Right ventricle myocardium superior (tissue), 1 donor: Measurements from ENCODE around the gene KCTD5. TPM values are rescaled to one million over a fixed set of nuclear protein-coding genes. Genes with fewer than 3 reads are reported as not detected.

Source experiments
- ATAC-seq: fragments of 200-7000 bp; cut with Tn5 transposase; one replicate; pipeline ENCODE4 v1.9.1; 2020; ENCODE audit warnings: mild to moderate bottlenecking; ENCODE audit not compliant: poor library complexity
- DNase-seq: peaks from one replicate; pipeline ENCODE4 v3.0.0-alpha.2; 2020
- intact Hi-C: fragments of 100-400 bp; cut with DNase I; formaldehyde crosslinking; loops from one replicate; pipeline ENCODE4 v1.11.2; 2022
- total RNA-seq: library from RNA; stranded (reverse); fragmentation: NEBNext Ultra II Directional; extraction: Animal tissue kit (Norgen Biotek cat#: 25700); gene quantifications from one replicate; pipeline ENCODE4 v1.2.1, GENCODE V29; 2021
- donor health status: DM: no; HTN: yes; CAD: no; lungs with severe emphysema.

KCTD5 gene
- total RNA-seq, 1 donor from 2014 or later = 9.8 TPM

DNA sequence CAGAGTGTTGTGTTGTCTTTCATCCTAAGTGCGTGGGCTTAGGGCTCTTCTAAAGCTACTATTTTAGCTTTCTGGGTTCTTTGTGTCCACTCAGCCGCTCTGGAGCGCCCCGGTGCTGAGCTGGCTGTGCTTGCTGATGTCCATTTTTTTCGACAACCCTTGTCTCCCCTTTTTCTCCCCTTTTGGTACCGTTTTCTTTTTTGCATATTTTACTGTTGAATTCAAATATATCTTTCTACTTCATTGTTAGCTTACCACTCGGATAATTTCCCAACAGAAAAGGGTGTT is 71.4 kb downstream of the KCTD5 start:
- ATAC-seq = no peak
- peak; percentile 22 for DNase-seq
- intact Hi-C loops = no loop called here

DNA sequence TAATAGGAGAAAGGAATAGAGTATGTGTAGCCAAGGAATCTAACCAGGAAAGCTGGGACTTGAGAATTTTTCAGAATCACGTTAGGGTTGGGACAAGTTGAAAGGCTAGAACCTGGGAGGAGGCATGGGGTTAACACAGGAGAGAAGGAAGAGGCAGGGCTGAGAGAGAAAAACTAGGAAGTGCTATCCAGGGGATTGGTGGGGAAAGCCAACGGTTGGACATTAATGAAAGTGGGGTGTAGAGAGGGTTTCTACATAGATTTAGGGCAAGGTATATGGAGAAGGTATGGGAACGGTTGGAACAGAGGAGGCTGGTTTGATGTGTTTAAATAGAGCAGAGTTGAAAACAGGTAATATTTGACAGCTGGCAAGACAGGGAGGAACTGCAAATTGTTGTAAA is 72.8 kb downstream of the KCTD5 start:
- intact Hi-C loops = no loop called here
- ATAC-seq (no peak), DNase-seq (no peak)

DNA sequence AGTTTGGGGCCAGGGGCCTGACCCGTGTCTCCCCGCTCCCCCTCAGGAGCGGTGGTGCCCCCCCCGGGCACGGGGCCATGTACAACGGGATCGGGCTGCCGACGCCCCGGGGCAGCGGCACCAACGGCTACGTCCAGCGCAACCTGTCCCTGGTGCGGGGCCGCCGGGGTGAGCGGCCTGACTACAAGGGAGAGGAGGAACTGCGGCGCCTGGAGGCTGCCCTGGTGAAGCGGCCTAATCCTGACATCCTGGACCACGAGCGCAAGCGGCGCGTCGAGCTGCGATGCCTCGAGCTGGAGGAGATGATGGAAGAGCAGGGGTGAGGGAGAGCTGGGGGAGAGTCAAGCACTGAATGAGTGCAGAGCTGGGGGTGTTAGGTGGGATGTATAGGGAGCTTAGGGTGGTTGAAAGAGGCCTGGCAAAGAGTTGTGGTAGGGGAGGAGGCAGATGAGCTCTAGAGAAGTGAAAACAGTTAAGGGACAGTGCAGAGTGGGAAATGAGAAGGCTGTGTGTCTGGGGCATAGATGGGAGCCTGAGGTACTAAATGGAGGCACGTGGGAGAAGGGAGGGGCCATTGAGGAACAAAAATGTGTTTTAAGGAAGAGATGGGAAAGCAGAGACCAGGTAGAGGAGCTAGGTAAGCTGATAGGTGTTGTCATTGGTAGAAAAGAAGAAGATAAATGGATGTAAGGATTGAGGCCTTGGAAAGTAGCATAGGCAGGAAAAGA is 74.1 kb downstream of the KCTD5 start:
- no peak for ATAC-seq
- DNase-seq = peak; percentile 33
- intact Hi-C loops = no loop called here

DNA sequence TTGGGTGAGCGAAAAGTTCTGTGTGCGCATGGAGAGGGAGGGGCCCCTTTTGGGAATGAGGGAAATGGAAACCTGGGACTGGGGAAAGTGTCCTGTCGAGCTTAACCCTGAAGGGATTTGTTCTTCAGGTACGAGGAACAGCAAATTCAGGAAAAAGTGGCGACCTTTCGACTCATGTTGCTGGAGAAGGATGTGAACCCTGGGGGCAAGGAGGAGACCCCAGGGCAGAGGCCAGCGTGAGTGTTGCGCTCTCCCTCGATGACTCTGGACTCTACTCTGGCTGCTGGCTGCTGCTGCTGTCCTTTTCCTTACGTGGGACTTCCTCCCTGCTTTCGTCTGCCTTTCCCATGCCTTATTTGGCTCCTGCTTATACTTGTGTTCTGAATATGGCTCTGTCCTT is 75.0 kb downstream of the KCTD5 start:
- DNase-seq (peak; percentile 30), ATAC-seq (no peak)
- intact Hi-C loops = no loop called here

Other genes with a start within 250 kb of the KCTD5 start
- 1.0 TPM for gene TEDC2, start 222.4 kb upstream of the KCTD5 start, total RNA-seq
- gene NTN3, start 211.2 kb upstream of the KCTD5 start, total RNA-seq = 0.19 TPM
- 11.8 TPM for gene TBC1D24, start 207.4 kb upstream of the KCTD5 start, total RNA-seq
- gene ATP6V0C, start 168.6 kb upstream of the KCTD5 start, total RNA-seq = 129 TPM
- gene AMDHD2, start 162.2 kb upstream of the KCTD5 start, total RNA-seq = 13.4 TPM
- not detected for gene CEMP1, start 151.1 kb upstream of the KCTD5 start, total RNA-seq
- 38.5 TPM for gene PDPK1, start 144.5 kb upstream of the KCTD5 start, total RNA-seq
- 0.30 TPM for gene PRSS27, start 37.7 kb downstream of the KCTD5 start, total RNA-seq
- 243 TPM for gene SRRM2, start 70.1 kb downstream of the KCTD5 start, total RNA-seq
- 299 TPM for gene ELOB, start 94.8 kb downstream of the KCTD5 start, total RNA-seq
- not detected for gene PRSS33, start 105.0 kb downstream of the KCTD5 start, total RNA-seq
- gene PRSS41, start 115.9 kb downstream of the KCTD5 start, total RNA-seq = not detected
- gene PRSS21, start 134.7 kb downstream of the KCTD5 start, total RNA-seq = not detected
- gene ZG16B, start 147.8 kb downstream of the KCTD5 start, total RNA-seq = not detected
- not detected for gene PRSS22, start 175.6 kb downstream of the KCTD5 start, total RNA-seq
- gene FLYWCH2, start 200.7 kb downstream of the KCTD5 start, total RNA-seq = 27.9 TPM
- gene FLYWCH1, start 229.4 kb downstream of the KCTD5 start, total RNA-seq = 36.8 TPM